Fibroblast of lung (primary cell): ENCODE data around the gene APBA1. TPM values are rescaled to one million over a fixed set of nuclear protein-coding genes. Genes with fewer than 3 reads are reported as not detected.

Experiments used
- DNase-seq, 2 donors: peaks; one replicate each; pipeline versions ENCODE4 v3.0.0 to v3.0.0-alpha.2; 2010; ENCODE audit warnings: low read depth in 2 of 2
- H2AFZ ChIP-seq: 2 replicates; pipeline ENCODE4 v1.5.1; 2012; ENCODE audit warnings: low read length, control low read depth, inconsistent platforms
- H3K27ac ChIP-seq: 2 replicates; pipeline ENCODE4 v1.5.1; 2011; ENCODE audit warnings: low read length, control low read depth; ENCODE audit not compliant: insufficient read depth
- H3K27me3 ChIP-seq: 2 replicates; pipeline ENCODE4 v1.5.1; 2011; ENCODE audit warnings: mild to moderate bottlenecking, low read length; ENCODE audit not compliant: control insufficient read depth, insufficient read depth
- H3K36me3 ChIP-seq: 2 replicates; pipeline ENCODE4 v1.5.1; 2011; ENCODE audit warnings: low read length; ENCODE audit not compliant: control insufficient read depth, insufficient read depth
- H3K4me1 ChIP-seq: 2 replicates; pipeline ENCODE4 v1.5.1; 2011; ENCODE audit warnings: low read length; ENCODE audit not compliant: control insufficient read depth, insufficient read depth; ENCODE audit errors: extremely low read depth
- H3K4me2 ChIP-seq: 2 replicates; pipeline ENCODE4 v1.5.1; 2011; ENCODE audit warnings: low read length, control low read depth; ENCODE audit not compliant: insufficient read depth; ENCODE audit errors: extremely low read depth
- H3K4me3 ChIP-seq, 4 experiments: fragments of 200-600 bp in 1 of 4; sonication (generic) in 1 of 4; replicated peaks in 1 of 4; 2 replicates each; pipeline ENCODE4 v1.5.1; 2011 to 2016; ENCODE audit warnings: low read length in 4 of 4, low read depth in 3 of 4, mild to moderate bottlenecking in 3 of 4, control low read depth in 2 of 4, inconsistent platforms in 1 of 4, mixed read lengths in 1 of 4; ENCODE audit not compliant: insufficient read depth in 1 of 4; ENCODE audit errors: control extremely low read depth in 1 of 4
- H3K79me2 ChIP-seq: 2 replicates; pipeline ENCODE4 v1.5.1; 2012; ENCODE audit warnings: mild to moderate bottlenecking, low read length, inconsistent platforms; ENCODE audit not compliant: control insufficient read depth, insufficient read depth
- H3K9ac ChIP-seq: 2 replicates; pipeline ENCODE4 v1.5.1; 2011; ENCODE audit warnings: mild to moderate bottlenecking, low read length, control low read depth; ENCODE audit not compliant: insufficient read depth
- H3K9me3 ChIP-seq: 2 replicates; pipeline ENCODE4 v1.5.1; 2012; ENCODE audit warnings: low read depth, low read length; ENCODE audit not compliant: control insufficient read depth, insufficient read depth
- H4K20me1 ChIP-seq: 2 replicates; pipeline ENCODE4 v1.5.1; 2011; ENCODE audit warnings: low read length; ENCODE audit not compliant: control insufficient read depth, insufficient read depth; ENCODE audit errors: extremely low read depth
- CTCF ChIP-seq, 2 donors: IDR thresholded peaks in 1 of 2; conservative IDR thresholded peaks in 1 of 2; 1 replicate in 1 of 2; 2 replicates in 1 of 2; pipeline ENCODE4 v1.5.1; 2011 to 2012; ENCODE audit warnings: low read length in 2 of 2, control low read depth in 1 of 2, inconsistent platforms in 1 of 2, low read depth in 1 of 2, mild to moderate bottlenecking in 1 of 2
- EZH2 ChIP-seq: IDR thresholded peaks from 2 replicates; pipeline ENCODE4 v1.5.1; 2012; ENCODE audit warnings: low read length, control low read depth, mild to moderate bottlenecking; ENCODE audit errors: missing control alignments
- polyA plus RNA-seq, 2 donors: library from polyadenylated mRNA; depleted of rRNA in 1 of 2; stranded (reverse) in 1 of 2; unstranded in 1 of 2; fragments of >200 nt; gene quantifications; 2 replicates each; pipeline ENCODE4 v1.2.1, GENCODE V29; 2011 to 2012; ENCODE audit warnings: missing spikeins in 1 of 2
- total RNA-seq: library from RNA; depleted of rRNA; stranded (reverse); fragments of >200 nt; gene quantifications from 2 replicates; pipeline ENCODE4 v1.2.1, GENCODE V29; 2014

Gene APBA1
- total and polyA plus RNA-seq, 2 donors (not counting 1 experiment from before 2014, with no cell fraction given) = 5.0 to 8.8 TPM

DNA sequence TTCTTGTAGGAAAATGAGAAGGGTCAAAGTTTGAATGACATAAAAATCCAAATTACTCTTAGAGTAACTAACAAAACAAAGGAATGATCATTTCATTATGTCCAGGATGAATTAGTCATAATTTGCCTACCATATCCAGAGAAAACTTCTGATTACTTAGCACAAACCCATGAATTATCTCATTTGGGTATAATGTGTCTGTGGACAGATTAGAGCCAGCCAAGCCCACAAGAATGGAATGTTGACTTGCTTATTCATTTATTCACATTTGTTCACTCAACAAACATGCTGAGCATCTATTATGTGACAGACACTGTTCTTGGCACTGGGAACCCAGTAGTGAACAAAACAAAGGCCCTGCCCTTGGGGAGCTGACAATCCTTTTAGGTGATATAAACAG, 87.4 kb downstream of the APBA1 start:
- no peak overlapping the region for H3K4me3 ChIP-seq
- no peak overlapping the region for H3K9ac ChIP-seq
- H3K27ac ChIP-seq = no peak overlapping the region
- H3K79me2 ChIP-seq = no peaks in the 10 kb centered on the region
- no peaks in the 10 kb centered on the region for H3K4me1 ChIP-seq
- H2AFZ ChIP-seq = no peak overlapping the region
- DNase-seq = peak in 1 of 2 donors; percentile 90
- TF ChIP-seq CTCF (conservative IDR thresholded peaks at IDR 0.05 in 1 of 2, IDR thresholded peaks at IDR 0.05 in 1 of 2; ENCODE audit: low read depth in 1 of 2, low read length in 2 of 2) = no peak
- no peak for TF ChIP-seq EZH2
- H3K4me2 ChIP-seq = no peak overlapping the region
- H4K20me1 ChIP-seq = no peaks in the 10 kb centered on the region
- no peaks in the 10 kb centered on the region for H3K27me3 ChIP-seq
- no peaks in the 10 kb centered on the region for H3K36me3 ChIP-seq
- H3K9me3 ChIP-seq = no peaks in the 10 kb centered on the region

GRCh38 chr9:69583645-69584234, 88.4 kb downstream of the APBA1 start:
- Histone ChIP-seq H2AFZ (no peak overlapping the region), H3K4me1 (no peaks in the 10 kb centered on the region), H3K27me3 (no peaks in the 10 kb centered on the region), H3K9ac (no peak overlapping the region), H3K4me3 (no peak overlapping the region), H4K20me1 (no peaks in the 10 kb centered on the region), H3K4me2 (no peak overlapping the region), H3K27ac (no peak overlapping the region), H3K36me3 (no peaks in the 10 kb centered on the region), H3K79me2 (no peaks in the 10 kb centered on the region), H3K9me3 (no peaks in the 10 kb centered on the region)
- no peak for DNase-seq
- TF ChIP-seq CTCF (conservative IDR thresholded peaks at IDR 0.05 in 1 of 2, IDR thresholded peaks at IDR 0.05 in 1 of 2; ENCODE audit: low read depth in 1 of 2, low read length in 2 of 2) = no peak
- no peak for TF ChIP-seq EZH2

DNA sequence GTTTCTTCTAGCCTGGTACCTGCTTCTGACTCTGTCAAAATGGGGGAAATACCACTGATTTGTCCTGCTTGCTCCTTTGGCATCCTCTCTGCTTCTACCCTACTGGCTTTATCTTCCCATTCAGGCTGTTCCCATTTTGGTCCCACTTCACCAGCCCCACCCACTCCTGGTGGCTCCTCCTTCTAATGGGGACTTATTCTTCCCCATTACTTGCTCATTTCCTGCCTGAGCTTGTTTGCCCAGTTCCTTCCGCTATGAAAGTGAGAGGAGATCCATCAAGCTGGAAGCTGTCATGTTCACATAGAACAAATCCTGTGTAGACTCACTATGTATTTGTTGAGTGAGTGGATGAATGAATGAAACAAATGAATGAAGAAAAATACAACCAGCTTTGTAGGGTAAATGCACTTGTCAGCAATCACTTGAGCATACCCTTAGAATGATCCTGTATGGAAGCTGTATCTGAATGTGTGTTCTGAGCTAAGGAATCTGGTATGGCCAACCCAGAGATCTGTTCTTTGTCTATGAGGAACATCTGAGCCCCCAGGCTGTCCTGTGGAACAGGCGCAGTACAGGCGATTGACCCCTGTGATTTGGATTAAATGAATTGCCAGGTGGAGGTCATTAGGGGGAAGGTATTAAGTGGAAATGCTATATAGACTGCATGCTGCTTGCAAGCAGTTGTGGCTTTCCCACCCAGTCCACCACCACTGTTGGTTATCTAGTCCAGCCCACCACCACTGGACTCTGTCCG, 89.5 kb downstream of the APBA1 start:
- Histone ChIP-seq H3K27ac (no peak overlapping the region), H2AFZ (no peak overlapping the region), H3K4me3 (no peak overlapping the region), H3K9me3 (no peaks in the 10 kb centered on the region), H3K4me2 (no peak overlapping the region), H3K27me3 (no peaks in the 10 kb centered on the region), H3K4me1 (no peaks in the 10 kb centered on the region), H4K20me1 (no peaks in the 10 kb centered on the region), H3K36me3 (no peaks in the 10 kb centered on the region), H3K9ac (no peak overlapping the region), H3K79me2 (no peaks in the 10 kb centered on the region)
- TF ChIP-seq CTCF (conservative IDR thresholded peaks at IDR 0.05 in 1 of 2, IDR thresholded peaks at IDR 0.05 in 1 of 2; ENCODE audit: low read depth in 1 of 2, low read length in 2 of 2) = no peak
- DNase-seq = no peak
